Measurements from ENCODE around the gene TREX2.

Gene TREX2

GRCh38 chrX:153493085-153493484, 47.2 kb upstream of the TREX2 start:
- Histone ChIP-seq H3K4me1 (ENCODE audit: insufficient read depth, poor library complexity, severe bottlenecking) (no peaks in the 10 kb centered on the region), H3K36me3 (ENCODE audit: low read depth) (no peaks in the 10 kb centered on the region), H3K27ac (ENCODE audit: poor library complexity, severe bottlenecking) (no peak overlapping the region), H3K27me3 (ENCODE audit: insufficient read depth, poor library complexity, severe bottlenecking) (no peaks in the 10 kb centered on the region), H3K9me3 (ENCODE audit: severe bottlenecking) (no peaks in the 10 kb centered on the region), H3K4me3 (ENCODE audit: severe bottlenecking) (no peak overlapping the region)
- no peak for TF ChIP-seq CTCF (IDR thresholded peaks at IDR 0.05; ENCODE audit: poor library complexity, severe bottlenecking)
- ATAC-seq (ENCODE audit: low read depth) (no peak), DNase-seq (ENCODE audit: low spot score) (no peak)

DNA sequence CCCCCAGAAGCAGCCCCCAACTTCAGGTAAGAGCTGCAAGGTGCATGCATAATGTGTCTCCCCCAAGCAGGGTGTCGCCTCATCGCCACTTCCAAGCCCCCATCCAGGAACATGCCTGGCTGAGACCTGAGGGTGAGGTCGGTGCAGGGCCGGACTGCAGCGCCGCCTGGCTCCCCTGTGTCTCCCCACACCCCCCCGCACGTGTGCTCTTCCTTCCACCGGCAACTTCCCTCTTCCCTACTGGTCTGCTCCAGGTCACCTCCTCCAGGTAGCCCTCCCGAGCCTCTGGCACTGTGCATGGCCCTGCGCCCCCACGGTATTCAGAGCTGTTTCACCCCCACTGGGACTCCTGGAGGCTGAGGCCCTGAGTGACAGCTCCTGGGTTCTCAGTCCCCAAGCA, 46.7 kb upstream of the TREX2 start:
- no peak overlapping the region for H3K27ac ChIP-seq (ENCODE audit: poor library complexity, severe bottlenecking)
- DNase-seq (ENCODE audit: low spot score), result no peak
- ATAC-seq (ENCODE audit: low read depth), result no peak
- no peak for TF ChIP-seq CTCF (IDR thresholded peaks at IDR 0.05; ENCODE audit: poor library complexity, severe bottlenecking)
- H3K36me3 ChIP-seq (ENCODE audit: low read depth), result no peaks in the 10 kb centered on the region
- H3K4me3 ChIP-seq (ENCODE audit: severe bottlenecking), result no peak overlapping the region
- no peaks in the 10 kb centered on the region for H3K9me3 ChIP-seq (ENCODE audit: severe bottlenecking)
- no peaks in the 10 kb centered on the region for H3K4me1 ChIP-seq (ENCODE audit: insufficient read depth, poor library complexity, severe bottlenecking)
- H3K27me3 ChIP-seq (ENCODE audit: insufficient read depth, poor library complexity, severe bottlenecking), result no peaks in the 10 kb centered on the region

DNA sequence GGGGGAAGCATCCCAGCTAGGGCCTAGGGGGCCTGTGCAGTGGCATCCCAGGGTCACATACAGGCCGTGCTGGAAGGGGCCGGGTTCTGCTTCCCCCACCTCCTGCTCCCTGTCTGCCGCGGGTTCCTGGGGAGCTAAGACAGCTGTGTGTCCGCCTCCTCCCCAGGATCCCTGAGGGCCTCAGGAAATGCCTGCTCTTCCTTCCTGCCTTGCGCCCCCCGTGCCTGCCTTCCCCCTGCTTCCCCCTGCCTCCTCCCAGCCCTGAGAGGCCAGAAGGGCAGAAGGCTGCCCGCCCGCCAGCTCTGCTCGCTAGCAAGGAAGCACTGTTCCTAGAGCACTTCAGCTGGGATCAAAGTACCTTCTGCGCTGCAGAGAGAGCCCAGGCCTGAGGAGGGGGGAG, 46.1 kb upstream of the TREX2 start:
- DNase-seq (ENCODE audit: low spot score), result no peak
- Histone ChIP-seq H3K4me1 (ENCODE audit: insufficient read depth, poor library complexity, severe bottlenecking) (no peaks in the 10 kb centered on the region), H3K27me3 (ENCODE audit: insufficient read depth, poor library complexity, severe bottlenecking) (no peaks in the 10 kb centered on the region), H3K9me3 (ENCODE audit: severe bottlenecking) (no peaks in the 10 kb centered on the region), H3K27ac (ENCODE audit: poor library complexity, severe bottlenecking) (no peak overlapping the region), H3K4me3 (ENCODE audit: severe bottlenecking) (no peak overlapping the region), H3K36me3 (ENCODE audit: low read depth) (no peaks in the 10 kb centered on the region)
- TF ChIP-seq CTCF (IDR thresholded peaks at IDR 0.05; ENCODE audit: poor library complexity, severe bottlenecking), result no peak
- ATAC-seq (ENCODE audit: low read depth), result no peak

- Histone ChIP-seq H3K9me3 (ENCODE audit: severe bottlenecking) (no peaks in the 10 kb centered on the region), H3K27me3 (ENCODE audit: insufficient read depth, poor library complexity, severe bottlenecking) (no peaks in the 10 kb centered on the region), H3K4me3 (ENCODE audit: severe bottlenecking) (no peak overlapping the region), H3K27ac (ENCODE audit: poor library complexity, severe bottlenecking) (no peak overlapping the region), H3K4me1 (ENCODE audit: insufficient read depth, poor library complexity, severe bottlenecking) (no peaks in the 10 kb centered on the region), H3K36me3 (ENCODE audit: low read depth) (no peaks in the 10 kb centered on the region)
- no peak for TF ChIP-seq CTCF (IDR thresholded peaks at IDR 0.05; ENCODE audit: poor library complexity, severe bottlenecking)
- DNase-seq (ENCODE audit: low spot score) (no peak), ATAC-seq (ENCODE audit: low read depth) (no peak)
Observed at GRCh38 chrX:153491351-153491914, 45.6 kb upstream of the TREX2 start.

- H3K4me1 ChIP-seq (ENCODE audit: insufficient read depth, poor library complexity, severe bottlenecking), result no peaks in the 10 kb centered on the region
- no peak overlapping the region for H3K27ac ChIP-seq (ENCODE audit: poor library complexity, severe bottlenecking)
Observed at GRCh38 chrX:153490217-153490930, 44.5 kb upstream of the TREX2 start.

More at GRCh38 chrX:153490217-153490930, 44.5 kb upstream of the TREX2 start:
- no peak for TF ChIP-seq CTCF (IDR thresholded peaks at IDR 0.05; ENCODE audit: poor library complexity, severe bottlenecking)
- no peaks in the 10 kb centered on the region for H3K27me3 ChIP-seq (ENCODE audit: insufficient read depth, poor library complexity, severe bottlenecking)
- no peaks in the 10 kb centered on the region for H3K36me3 ChIP-seq (ENCODE audit: low read depth)
- no peak overlapping the region for H3K4me3 ChIP-seq (ENCODE audit: severe bottlenecking)
- no peak for DNase-seq (ENCODE audit: low spot score)
- no peaks in the 10 kb centered on the region for H3K9me3 ChIP-seq (ENCODE audit: severe bottlenecking)
- peak; percentile 29; the same call in 1 of the 3 replicates for ATAC-seq (ENCODE audit: low read depth)

All from RWPE2 (cell line).